ENCODE results near the gene EVA1B.

- TF ChIP-seq CTCF (IDR thresholded peaks at IDR 0.05) (no peak), POLR2A (IDR thresholded peaks at IDR 0.05) (no peak), POLR2AphosphoS5 (IDR thresholded peaks at IDR 0.05) (no peak), EP300 (IDR thresholded peaks at IDR 0.05) (no peak)
Measured at GRCh38 chr1:36297062-36297461, 26.4 kb downstream of the EVA1B start.

All from stomach (tissue), 4 donors.